GM12874 (cell line): Measurements from ENCODE around the gene OR56A5.

Source experiments
- CTCF ChIP-seq: IDR thresholded peaks from 2 replicates; pipeline ENCODE4 v1.5.1; 2011; ENCODE audit warnings: low read depth, mild to moderate bottlenecking, control low read depth, low read length, moderate library complexity; ENCODE audit not compliant: insufficient read depth

Gene OR56A5

GRCh38 chr11:5932671-5933070 is 35.6 kb downstream of the OR56A5 start:
- TF ChIP-seq CTCF: no peak

GRCh38 chr11:5931061-5931460 is 37.2 kb downstream of the OR56A5 start:
- TF ChIP-seq CTCF: no peak

- no peak for TF ChIP-seq CTCF
These were observed 37.7 kb downstream of the OR56A5 start for GRCh38 chr11:5930614-5931013.

- no peak for TF ChIP-seq CTCF
These were observed 38.5 kb downstream of the OR56A5 start for GRCh38 chr11:5929571-5930368.

- TF ChIP-seq CTCF: no peak
These were observed 39.5 kb downstream of the OR56A5 start for GRCh38 chr11:5928811-5929210.

- no peak for TF ChIP-seq CTCF
These were observed 40.0 kb downstream of the OR56A5 start for GRCh38 chr11:5928271-5928670.

- no peak for TF ChIP-seq CTCF
These were observed 44.5 kb downstream of the OR56A5 start for GRCh38 chr11:5923794-5924193.
